GM19463 (cell line): ENCODE data around the gene TCP11.
"Not testable (repeated sequence)": the region's sequence is repeated elsewhere in the genome, so short reads cannot be mapped to it uniquely, and the experiment has no call there.

ENCODE experiments used
- ATAC-seq: cut with Tn5 transposase; IDR thresholded peaks from one replicate; pipeline ENCODE4 v1.9.1; 2021; ENCODE audit warnings: mild to moderate bottlenecking, moderate library complexity; ENCODE audit not compliant: unreplicated experiment

Gene TCP11

DNA sequence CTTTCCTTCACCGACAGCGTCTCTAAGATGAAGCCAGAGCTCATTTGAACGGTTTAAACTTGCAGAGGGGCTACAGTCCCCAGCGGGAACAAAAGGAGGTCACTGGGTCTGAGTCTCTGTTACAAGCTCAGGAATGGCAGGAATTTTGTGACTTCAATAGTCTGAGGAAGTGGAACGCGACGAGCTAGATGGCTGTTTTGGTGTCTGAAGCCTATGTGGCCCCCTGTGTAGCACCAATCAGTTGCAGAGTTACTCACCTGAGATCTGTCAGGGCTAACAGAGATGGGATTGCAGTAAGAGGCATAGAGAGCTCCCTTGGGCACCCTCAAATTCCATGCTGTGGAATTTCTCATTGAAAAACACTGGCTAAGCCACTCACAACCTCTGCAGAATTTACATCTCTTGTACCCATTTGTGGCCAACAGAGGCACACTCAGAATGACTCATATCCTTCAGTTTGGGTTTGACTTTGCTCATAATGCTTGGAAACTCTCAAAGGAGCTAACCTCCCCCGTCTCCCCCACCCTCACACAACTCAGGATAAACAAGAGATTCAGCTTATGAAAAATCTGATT is 7.1 kb upstream of the TCP11 start:
- no peak for ATAC-seq

DNA sequence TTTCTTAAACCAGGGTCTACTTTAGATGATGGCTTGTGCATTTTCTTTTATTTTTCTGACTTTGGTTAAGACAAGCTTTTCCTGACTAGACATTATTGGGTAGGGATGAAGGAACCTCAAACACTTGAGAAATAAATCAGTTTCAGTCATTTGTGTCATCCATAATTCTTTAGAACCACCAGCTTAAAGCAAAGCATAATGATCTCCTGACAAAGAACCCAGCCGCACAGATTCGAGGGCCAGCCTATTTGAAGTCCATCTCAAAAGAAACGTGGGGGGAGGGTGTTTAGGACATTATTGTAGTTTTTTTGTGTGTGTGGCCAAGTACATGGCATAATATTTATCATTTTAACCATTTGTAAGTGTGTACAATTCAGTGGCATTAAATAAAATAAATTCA is 6.3 kb upstream of the TCP11 start:
- no peak for ATAC-seq

- ATAC-seq = no peak
These were observed 5.9 kb upstream of the TCP11 start for GRCh38 chr6:35147026-35147425.

- no peak for ATAC-seq
These were observed 5.3 kb upstream of the TCP11 start for GRCh38 chr6:35146453-35146852.

GRCh38 chr6:35145757-35146156 is 4.6 kb upstream of the TCP11 start:
- ATAC-seq = no peak

DNA sequence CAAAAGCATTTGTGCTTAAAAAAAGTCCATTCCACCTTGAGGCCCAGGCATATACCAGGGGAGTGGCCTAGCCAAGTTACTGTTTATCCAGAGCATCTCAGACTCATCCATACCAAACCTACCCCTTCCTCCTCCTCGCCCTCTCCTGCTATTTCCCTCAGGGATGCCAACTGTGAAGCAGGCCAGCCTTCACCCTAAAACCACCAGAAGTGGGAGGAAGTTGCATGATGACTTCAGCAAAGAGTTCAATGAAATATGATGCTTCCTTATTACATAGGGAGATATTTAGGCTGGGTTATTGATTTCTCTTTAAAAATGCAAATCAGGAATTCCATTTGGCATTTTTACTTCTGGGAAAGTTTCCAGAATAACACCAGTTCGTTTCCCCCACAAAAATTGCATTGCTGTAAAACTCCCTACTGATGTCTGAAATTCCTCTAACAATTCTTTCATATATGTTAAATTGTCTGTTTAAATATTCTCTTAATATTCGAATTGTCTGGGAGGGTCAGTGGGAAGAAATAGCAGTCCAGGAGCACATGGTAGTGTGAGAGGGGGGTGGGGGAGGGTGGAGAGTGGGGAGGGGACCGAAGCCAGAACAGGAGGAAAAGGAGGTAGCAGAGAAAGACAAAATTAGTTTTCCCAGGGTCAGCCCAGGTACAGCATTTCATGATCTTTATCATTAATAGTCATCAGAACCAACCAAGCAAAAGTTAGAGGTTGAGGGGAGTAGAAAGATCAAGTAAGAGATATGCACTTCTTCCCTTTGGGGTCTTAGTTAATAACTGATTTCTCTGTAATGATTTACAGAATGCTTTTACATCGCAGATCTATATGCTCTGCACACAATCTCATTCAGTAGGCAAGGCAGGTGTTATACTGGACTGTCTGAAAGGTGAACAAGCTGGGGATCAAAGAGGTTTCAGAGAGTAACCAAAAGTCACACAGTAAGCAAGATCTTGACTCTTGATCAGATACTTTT is 1.7 kb upstream of the TCP11 start:
- no peak for ATAC-seq

DNA sequence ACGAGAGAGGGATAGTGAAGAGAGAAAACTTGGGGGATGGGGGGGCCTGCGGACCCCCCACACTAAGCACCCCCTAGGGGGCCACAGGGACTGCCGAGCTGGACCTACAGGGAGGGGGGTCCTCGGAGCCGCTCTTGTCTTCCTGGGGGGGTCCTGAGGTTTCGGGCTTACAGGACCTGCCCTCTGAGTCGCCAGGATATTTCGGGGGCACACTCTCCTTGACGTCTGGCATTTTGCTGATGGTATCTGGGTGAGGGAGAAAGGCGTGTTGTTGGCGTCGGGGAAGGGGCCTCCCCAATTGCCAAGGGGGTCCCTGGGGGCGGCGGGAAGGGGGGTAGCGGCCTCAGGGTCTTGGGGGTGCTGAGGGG is 516 bp downstream of the TCP11 start:
- no peak for ATAC-seq

DNA sequence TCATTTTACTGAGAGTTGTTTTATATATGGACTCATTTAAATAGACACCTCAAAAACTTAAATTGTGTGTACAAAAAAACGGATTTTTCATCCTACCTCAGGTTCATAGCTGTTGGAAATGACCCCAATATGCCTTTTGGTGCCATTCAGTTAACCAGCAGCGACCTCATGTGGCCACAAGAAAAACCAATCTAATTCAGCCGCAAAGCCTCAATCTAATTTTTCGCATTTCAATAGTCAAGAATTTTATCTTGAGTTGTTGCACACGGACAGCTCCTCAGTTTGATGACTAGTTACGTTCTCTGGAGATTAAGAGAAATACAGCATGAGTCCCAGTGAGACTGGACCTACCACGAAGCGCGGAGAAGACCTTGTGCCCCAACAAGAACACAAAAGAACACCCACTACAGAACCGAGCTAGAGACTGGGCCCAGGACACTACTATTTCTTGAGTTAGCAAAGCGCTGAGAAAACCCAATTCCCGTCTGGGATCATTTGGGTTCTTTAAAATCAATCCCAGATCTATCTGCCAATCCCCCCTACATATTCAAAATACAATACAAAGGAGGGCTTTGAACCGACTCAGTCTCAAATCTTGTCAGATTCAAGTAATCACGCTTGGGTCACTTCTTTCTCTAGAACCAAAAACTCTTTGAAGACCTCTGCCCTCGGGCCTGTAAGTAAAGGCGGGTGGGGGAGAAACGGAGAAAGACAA is 1.1 kb downstream of the TCP11 start:
- ATAC-seq = no peak

DNA sequence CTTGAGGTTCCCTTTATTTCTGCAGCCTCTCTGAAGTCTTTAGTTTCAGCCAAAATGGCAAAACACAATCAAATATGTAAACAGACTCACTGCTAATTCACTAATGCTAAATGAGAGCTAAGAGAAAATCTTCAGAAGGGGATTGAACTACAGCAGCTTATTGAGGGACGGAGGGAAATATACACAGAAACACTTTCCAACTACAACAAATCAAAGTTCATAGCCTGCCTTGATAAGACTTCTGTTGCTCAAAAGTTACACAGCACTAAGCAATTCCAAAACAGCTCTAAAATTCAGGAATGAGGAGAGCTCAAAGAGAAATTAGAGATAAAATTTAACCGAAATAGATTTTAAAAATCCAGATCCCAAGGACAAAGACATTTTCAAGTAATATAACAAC is 1.7 kb downstream of the TCP11 start:
- no peak for ATAC-seq

DNA sequence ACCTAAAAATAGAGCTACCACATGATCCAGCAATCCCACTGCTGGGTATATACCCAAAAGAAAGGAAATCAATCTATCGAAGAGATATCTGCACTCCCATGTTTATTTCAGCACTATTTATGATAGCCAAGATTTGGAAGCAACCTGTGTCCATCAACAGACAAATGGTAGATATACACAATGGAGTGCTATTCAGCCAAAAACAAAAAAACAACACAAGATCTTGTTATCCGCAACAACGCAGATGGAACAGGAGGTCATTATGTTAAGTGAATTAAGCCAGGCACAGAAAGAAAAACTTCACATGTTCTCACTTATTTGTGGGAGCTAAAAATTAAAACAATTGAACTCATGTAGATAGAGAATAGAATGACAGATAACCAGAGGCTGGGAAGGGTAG is 2.9 kb downstream of the TCP11 start:
- not testable (repeated sequence) for ATAC-seq

DNA sequence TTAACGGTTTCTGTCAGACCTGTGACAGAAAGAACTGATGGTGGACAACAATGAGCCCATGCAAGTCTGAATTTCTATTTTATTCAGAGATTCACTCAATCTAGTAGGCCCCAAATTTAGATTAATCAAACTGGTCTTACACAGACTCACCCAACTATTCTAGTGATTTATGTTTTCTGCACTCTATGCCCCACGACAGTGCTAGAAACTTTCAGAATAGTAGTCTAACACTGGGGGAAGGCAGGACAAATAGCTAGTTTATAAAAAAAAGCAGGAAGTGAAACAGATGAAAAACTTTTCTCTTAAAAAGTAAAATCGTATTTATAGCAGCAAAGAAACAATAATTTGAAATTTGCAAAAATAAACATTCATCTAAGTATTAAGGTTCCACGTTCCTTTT is 5.0 kb downstream of the TCP11 start:
- ATAC-seq = no peak

- no peak for ATAC-seq
These were observed 12.6 kb downstream of the TCP11 start for GRCh38 chr6:35128496-35128895.

DNA sequence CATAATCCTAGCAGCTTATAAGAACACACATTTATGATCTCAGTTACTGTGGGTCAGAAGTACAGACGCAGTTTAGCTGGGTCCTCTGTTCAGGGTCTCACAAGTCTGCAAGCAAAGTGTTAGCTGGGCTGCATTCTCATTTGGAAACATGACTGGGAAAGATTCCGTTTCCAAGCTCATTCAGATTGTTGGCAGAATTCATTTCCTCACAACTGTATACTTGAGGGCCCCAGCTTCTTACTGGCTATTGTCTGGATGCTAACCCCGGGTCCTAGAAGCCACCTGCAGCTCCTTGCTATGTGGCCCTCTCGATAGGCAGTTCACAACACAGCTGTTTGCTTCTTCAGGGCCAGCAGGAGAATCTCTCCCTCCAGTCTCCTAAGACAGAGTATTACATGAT is 13.1 kb downstream of the TCP11 start:
- ATAC-seq = no peak

GRCh38 chr6:35124356-35124755 is 16.8 kb downstream of the TCP11 start:
- ATAC-seq = no peak

- no peak for ATAC-seq
These were observed 20.4 kb downstream of the TCP11 start for GRCh38 chr6:35120746-35121145.

GRCh38 chr6:35108309-35108885 is 32.7 kb downstream of the TCP11 start:
- no peak for ATAC-seq

DNA sequence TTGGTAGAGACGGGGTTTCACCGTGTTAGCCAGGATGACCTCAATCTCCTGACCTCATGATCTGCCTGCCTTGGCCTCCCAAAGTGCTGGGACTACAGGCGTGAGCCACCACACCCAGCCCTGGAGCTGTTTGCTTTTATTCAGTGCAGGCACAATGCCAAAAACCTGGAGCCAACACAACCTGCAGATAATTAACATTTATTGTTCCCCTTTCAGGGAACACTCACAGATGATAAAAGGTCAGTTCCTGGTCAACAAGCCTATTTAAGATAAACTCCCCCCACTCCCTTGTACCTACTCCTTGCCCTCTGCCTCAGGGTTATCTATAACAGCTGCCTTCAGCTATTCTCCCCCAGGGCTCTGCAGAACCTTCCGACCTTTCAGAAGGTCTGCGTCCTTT is 33.4 kb downstream of the TCP11 start:
- ATAC-seq = not testable (repeated sequence)

- ATAC-seq = not testable (repeated sequence)
These were observed 33.9 kb downstream of the TCP11 start for GRCh38 chr6:35107208-35107607.

GRCh38 chr6:35106061-35106460 is 35.1 kb downstream of the TCP11 start:
- ATAC-seq = not testable (repeated sequence)

- no peak for ATAC-seq
These were observed 36.1 kb downstream of the TCP11 start for GRCh38 chr6:35105078-35105477.

GRCh38 chr6:35099116-35099515 is 42.0 kb downstream of the TCP11 start:
- no peak for ATAC-seq
